Neutrophil (primary cell): ENCODE measurements around the gene KCNQ1.

Experiments used
- H3K27ac ChIP-seq: fragments of 200-600 bp; sonication (generic); 2 replicates; pipeline ENCODE4 v1.5.1; 2016; ENCODE audit warnings: mild to moderate bottlenecking, moderate library complexity
- H3K27me3 ChIP-seq: fragments of 200-600 bp; sonication (generic); 2 replicates; pipeline ENCODE4 v1.6.0; 2016; ENCODE audit warnings: mild to moderate bottlenecking
- H3K36me3 ChIP-seq: fragments of 200-600 bp; sonication (generic); 2 replicates; pipeline ENCODE4 v1.5.1; 2017
- H3K4me1 ChIP-seq, 2 experiments: fragments of 200-600 bp in 1 of 2; sonication (generic) in 1 of 2; 1 replicate in 1 of 2; 2 replicates in 1 of 2; pipeline versions ENCODE4 v1.5.1 to v1.6.1; 2013 to 2016; ENCODE audit warnings: low read depth in 1 of 2, low read length in 1 of 2, mild to moderate bottlenecking in 1 of 2, moderate library complexity in 1 of 2; ENCODE audit not compliant: control insufficient read depth in 1 of 2, insufficient read depth in 1 of 2
- H3K4me3 ChIP-seq, 2 experiments: fragments of 200-600 bp in 1 of 2; sonication (generic) in 1 of 2; 1 replicate in 1 of 2; 2 replicates in 1 of 2; pipeline ENCODE4 v1.5.1; 2013 to 2016; ENCODE audit warnings: low read depth in 1 of 2, low read length in 1 of 2, mild to moderate bottlenecking in 1 of 2, moderate library complexity in 1 of 2
- H3K9me3 ChIP-seq: fragments of 200-600 bp; sonication (generic); 2 replicates; pipeline ENCODE4 v1.5.1; 2016
- CTCF ChIP-seq: fragments of 200-600 bp; sonication (generic); IDR thresholded peaks from 2 replicates; pipeline ENCODE4 v1.5.1; 2016; ENCODE audit warnings: antibody characterized with exemption

KCNQ1 gene

DNA sequence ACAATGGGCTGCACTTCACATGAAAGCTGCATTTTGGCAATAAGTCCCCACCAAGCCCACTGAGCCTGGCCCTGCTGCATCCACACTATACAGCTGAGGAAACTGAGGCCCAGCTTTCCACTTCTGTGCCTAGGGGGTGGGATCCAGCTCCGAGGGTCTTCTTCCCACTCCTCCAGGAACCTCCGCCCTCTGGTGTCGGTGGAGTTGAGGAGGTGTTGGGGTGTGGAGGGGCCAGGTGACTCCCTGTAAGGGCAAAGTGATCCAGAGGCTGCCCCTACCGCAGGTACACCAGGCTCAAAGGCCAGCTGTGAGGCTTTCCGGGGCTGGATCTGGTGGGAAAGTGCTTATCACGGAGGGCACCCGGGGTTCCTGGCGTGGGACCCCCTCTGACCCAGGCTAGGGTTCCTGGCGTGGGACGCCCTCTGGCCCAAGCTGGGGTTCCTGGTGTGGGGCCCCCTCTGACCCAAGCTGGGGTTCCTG, 125.0 kb downstream of the KCNQ1 start:
- Histone ChIP-seq H3K27me3 (no peaks in the 10 kb centered on the region), H3K4me3 (no peak overlapping the region), H3K4me1 (no peaks in the 10 kb centered on the region), H3K36me3 (peaks cover 33% of the 10 kb centered on the region), H3K9me3 (no peaks in the 10 kb centered on the region), H3K27ac (no peak overlapping the region)
- no peak for TF ChIP-seq CTCF

DNA sequence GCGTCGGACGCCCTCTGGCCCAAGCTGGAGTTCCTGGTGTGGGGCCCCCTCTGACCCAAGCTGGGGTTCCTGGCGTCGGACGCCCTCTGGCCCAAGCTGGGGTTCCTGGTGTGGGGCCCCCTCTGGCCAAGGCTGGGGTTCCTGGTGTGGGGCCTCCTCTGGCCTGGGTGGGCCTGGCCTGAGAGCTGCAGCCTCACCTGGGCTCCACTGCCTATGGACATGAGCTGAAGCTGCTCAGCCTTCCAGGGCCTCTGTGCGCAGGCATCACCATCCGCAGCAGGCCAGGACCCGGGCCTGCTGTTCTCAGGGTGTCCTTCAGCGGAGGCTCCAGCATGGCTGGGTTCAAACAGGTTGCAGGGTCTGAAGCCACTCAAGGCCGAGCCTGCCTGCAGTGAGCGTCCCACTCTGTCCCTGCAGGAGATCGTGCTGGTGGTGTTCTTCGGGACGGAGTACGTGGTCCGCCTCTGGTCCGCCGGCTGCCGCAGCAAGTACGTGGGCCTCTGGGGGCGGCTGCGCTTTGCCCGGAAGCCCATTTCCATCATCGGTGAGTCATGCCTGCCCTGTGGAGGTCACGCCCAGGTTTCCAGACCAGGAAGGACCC, 125.5 kb downstream of the KCNQ1 start:
- Histone ChIP-seq H3K4me3 (no peak overlapping the region), H3K9me3 (no peaks in the 10 kb centered on the region), H3K27ac (no peak overlapping the region), H3K4me1 (no peaks in the 10 kb centered on the region), H3K36me3 (peaks cover 33% of the 10 kb centered on the region), H3K27me3 (no peaks in the 10 kb centered on the region)
- no peak for TF ChIP-seq CTCF

GRCh38 chr11:2570841-2571597, 126.2 kb downstream of the KCNQ1 start:
- H3K9me3 ChIP-seq: no peaks in the 10 kb centered on the region
- no peak overlapping the region for H3K4me3 ChIP-seq
- no peak for TF ChIP-seq CTCF
- H3K27me3 ChIP-seq: no peaks in the 10 kb centered on the region
- H3K27ac ChIP-seq: no peak overlapping the region
- no peaks in the 10 kb centered on the region for H3K4me1 ChIP-seq
- peaks cover 40% of the 10 kb centered on the region for H3K36me3 ChIP-seq

GRCh38 chr11:2571598-2572281, 126.9 kb downstream of the KCNQ1 start:
- Histone ChIP-seq H3K36me3 (peaks cover 47% of the 10 kb centered on the region), H3K9me3 (no peaks in the 10 kb centered on the region), H3K4me1 (no peaks in the 10 kb centered on the region), H3K4me3 (no peak overlapping the region), H3K27ac (no peak overlapping the region), H3K27me3 (no peaks in the 10 kb centered on the region)
- TF ChIP-seq CTCF: no peak

DNA sequence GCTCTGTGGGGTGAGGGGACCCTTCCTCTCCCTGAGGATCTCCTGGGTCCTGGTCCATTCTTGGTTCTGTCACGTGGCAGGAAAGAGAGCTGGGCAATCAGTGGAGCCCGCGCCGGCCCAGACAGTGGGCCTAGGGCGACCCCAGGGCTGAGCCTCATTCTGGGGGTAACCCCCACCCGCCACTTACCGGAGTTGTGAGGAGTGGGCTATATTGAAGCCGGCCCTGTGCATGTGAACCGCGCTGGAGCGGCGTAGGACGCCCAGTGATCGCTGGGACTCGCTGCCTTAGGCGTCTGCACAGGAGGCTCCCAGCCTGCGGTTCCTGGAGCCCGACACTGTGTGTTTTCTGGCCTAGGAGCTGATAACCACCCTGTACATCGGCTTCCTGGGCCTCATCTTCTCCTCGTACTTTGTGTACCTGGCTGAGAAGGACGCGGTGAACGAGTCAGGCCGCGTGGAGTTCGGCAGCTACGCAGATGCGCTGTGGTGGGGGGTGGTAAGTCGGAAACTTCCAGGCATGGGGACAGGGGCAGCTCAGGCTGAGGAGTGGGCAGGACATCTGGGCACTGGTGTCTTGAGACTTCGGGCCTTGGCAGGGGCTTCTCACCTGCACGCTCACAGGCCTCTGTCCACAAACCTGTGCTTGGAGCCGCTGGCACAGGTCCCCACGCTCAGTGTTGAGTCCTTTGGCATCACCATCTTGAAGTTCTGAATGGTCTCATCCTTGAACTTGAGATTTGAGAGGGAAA, 127.9 kb downstream of the KCNQ1 start:
- Histone ChIP-seq H3K27me3 (no peaks in the 10 kb centered on the region), H3K4me1 (no peaks in the 10 kb centered on the region), H3K36me3 (peaks cover 54% of the 10 kb centered on the region), H3K9me3 (no peaks in the 10 kb centered on the region), H3K4me3 (no peak overlapping the region), H3K27ac (no peak overlapping the region)
- no peak for TF ChIP-seq CTCF
